ENCODE measurements around the gene TTYH3.

GRCh38 chr7:2641406-2642393 is 9.9 kb downstream of the TTYH3 start:
- TF ChIP-seq CTCF (IDR thresholded peaks at IDR 0.05) (no peak), ZFX (IDR thresholded peaks at IDR 0.05; ENCODE audit: borderline replicate concordance) (no peak)

Measured in 22Rv1 (cell line).